NT2/D1 (cell line): Measurements from ENCODE around the gene SLC1A1.
"Not testable (repeated sequence)": the region's sequence is repeated elsewhere in the genome, so short reads cannot be mapped to it uniquely, and the experiment has no call there.

Source experiments
- DNase-seq: peaks from one replicate; pipeline ENCODE4 v3.0.0-alpha.2; 2011; ENCODE audit warnings: low read depth, low spot score
- H3K27me3 ChIP-seq: 2 replicates; pipeline ENCODE4 v1.6.0; 2011; ENCODE audit warnings: mild to moderate bottlenecking; ENCODE audit not compliant: insufficient read length, insufficient read depth
- H3K36me3 ChIP-seq: 2 replicates; pipeline ENCODE4 v1.6.1; 2011; ENCODE audit warnings: mild to moderate bottlenecking, low read length, mixed read lengths; ENCODE audit not compliant: insufficient read depth, insufficient read length
- H3K4me1 ChIP-seq: 2 replicates; pipeline ENCODE4 v1.5.1; 2011; ENCODE audit not compliant: insufficient read depth, insufficient read length
- H3K4me3 ChIP-seq: 2 replicates; pipeline ENCODE4 v1.5.1; 2011; ENCODE audit warnings: low read depth; ENCODE audit not compliant: insufficient read length
- H3K9ac ChIP-seq: 2 replicates; pipeline ENCODE4 v1.6.0; 2011; ENCODE audit warnings: low read depth; ENCODE audit not compliant: insufficient read length
- H3K9me3 ChIP-seq: 2 replicates; pipeline ENCODE4 v1.5.1; 2011; ENCODE audit warnings: mild to moderate bottlenecking, low read length; ENCODE audit not compliant: insufficient read depth
- SUZ12 ChIP-seq: IDR thresholded peaks from 2 replicates; pipeline ENCODE4 v1.6.1; 2011; ENCODE audit not compliant: insufficient read length, insufficient read depth; ENCODE audit errors: extremely low read depth
- YY1 ChIP-seq: IDR thresholded peaks from 2 replicates; pipeline ENCODE4 v1.6.1; 2011; ENCODE audit not compliant: insufficient read length, insufficient read depth
- ZNF274 ChIP-seq: IDR thresholded peaks from 2 replicates; pipeline ENCODE4 v1.6.1; 2011; ENCODE audit warnings: mild to moderate bottlenecking, low read depth, low read length

The SLC1A1 gene

GRCh38 chr9:4604678-4605095, 114.4 kb downstream of the SLC1A1 start:
- TF ChIP-seq ZNF274 (no peak), YY1 (no peak), SUZ12 (no peak)
- no peaks in the 10 kb centered on the region for H3K36me3 ChIP-seq
- no peak overlapping the region for H3K9ac ChIP-seq
- H3K4me3 ChIP-seq, result no peak overlapping the region
- peak; percentile 65 for DNase-seq
- peaks cover 11% of the 10 kb centered on the region; the same call in 1 of the 2 replicates for H3K9me3 ChIP-seq
- no peaks in the 10 kb centered on the region for H3K4me1 ChIP-seq
- H3K27me3 ChIP-seq, result no peaks in the 10 kb centered on the region

GRCh38 chr9:4606033-4606432, 115.8 kb downstream of the SLC1A1 start:
- not testable (repeated sequence) for DNase-seq, H3K27me3 ChIP-seq, H3K36me3 ChIP-seq, H3K4me1 ChIP-seq, H3K4me3 ChIP-seq, H3K9ac ChIP-seq
- peaks cover 11% of the 10 kb centered on the region; the same call in 1 of the 2 replicates for H3K9me3 ChIP-seq

DNA sequence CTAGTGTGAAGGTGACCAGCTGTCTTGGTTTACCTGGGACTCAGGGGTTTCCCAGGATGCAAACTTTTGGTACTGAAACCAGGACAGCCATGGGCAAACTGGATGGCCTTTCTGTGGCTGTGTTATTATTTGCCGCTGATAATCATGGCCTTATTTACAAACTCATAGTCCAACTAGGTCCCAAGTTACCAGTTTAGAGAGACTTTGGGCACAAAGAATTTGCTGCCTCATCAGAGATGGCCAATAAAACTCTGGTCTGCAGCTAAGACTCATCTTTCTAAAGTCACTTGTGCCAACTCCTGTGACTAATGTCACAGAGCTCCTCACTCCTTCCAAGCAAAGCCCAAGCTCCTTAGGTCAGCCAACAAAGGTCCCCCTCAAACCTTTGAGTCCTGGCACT, 124.4 kb downstream of the SLC1A1 start:
- H3K9ac ChIP-seq, result no peak overlapping the region
- H3K4me3 ChIP-seq, result no peak overlapping the region
- no peak for DNase-seq
- no peaks in the 10 kb centered on the region for H3K9me3 ChIP-seq
- TF ChIP-seq YY1, result no peak
- TF ChIP-seq ZNF274, result no peak
- TF ChIP-seq SUZ12, result no peak
- H3K27me3 ChIP-seq, result no peaks in the 10 kb centered on the region
- no peaks in the 10 kb centered on the region for H3K36me3 ChIP-seq
- H3K4me1 ChIP-seq, result no peaks in the 10 kb centered on the region

GRCh38 chr9:4615251-4615650, 125.0 kb downstream of the SLC1A1 start:
- peaks cover 3% of the 10 kb centered on the region for H3K4me1 ChIP-seq
- TF ChIP-seq SUZ12, result no peak
- TF ChIP-seq YY1, result no peak
- no peak for TF ChIP-seq ZNF274
- H3K27me3 ChIP-seq, result no peaks in the 10 kb centered on the region
- DNase-seq, result no peak
- no peak overlapping the region for H3K4me3 ChIP-seq
- no peaks in the 10 kb centered on the region for H3K9me3 ChIP-seq
- H3K9ac ChIP-seq, result no peak overlapping the region
- H3K36me3 ChIP-seq, result no peaks in the 10 kb centered on the region

DNA sequence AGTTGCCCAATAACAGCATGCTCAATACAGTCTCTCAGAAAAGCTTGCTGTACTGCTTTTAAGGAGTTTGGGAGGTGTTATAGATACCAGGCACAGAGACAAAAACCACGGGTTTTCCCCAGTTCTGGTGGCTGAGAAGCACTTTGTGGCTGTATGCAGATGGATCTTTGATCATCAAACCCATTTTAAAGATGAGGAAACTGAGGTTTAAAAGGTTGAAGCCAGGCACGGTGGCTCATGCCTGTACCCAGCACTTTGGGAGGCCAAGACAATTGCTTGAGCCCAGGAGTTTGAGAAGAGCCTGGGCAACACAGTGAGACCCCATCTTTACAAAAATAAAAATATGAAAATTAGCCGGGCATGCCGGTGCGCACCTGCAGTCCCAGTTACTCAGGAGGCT, 125.5 kb downstream of the SLC1A1 start:
- DNase-seq, result no peak
- Histone ChIP-seq H3K9ac (no peak overlapping the region), H3K4me3 (no peak overlapping the region), H3K36me3 (no peaks in the 10 kb centered on the region), H3K9me3 (no peaks in the 10 kb centered on the region), H3K4me1 (peaks cover 3% of the 10 kb centered on the region), H3K27me3 (no peaks in the 10 kb centered on the region)
- TF ChIP-seq SUZ12 (no peak), YY1 (no peak), ZNF274 (no peak)

- no peak for TF ChIP-seq ZNF274
- TF ChIP-seq SUZ12, result no peak
- no peak for TF ChIP-seq YY1
- H3K9me3 ChIP-seq, result no peaks in the 10 kb centered on the region
- H3K4me1 ChIP-seq, result peaks cover 3% of the 10 kb centered on the region
- no peak overlapping the region for H3K9ac ChIP-seq
- H3K27me3 ChIP-seq, result no peaks in the 10 kb centered on the region
- DNase-seq, result no peak
- no peaks in the 10 kb centered on the region for H3K36me3 ChIP-seq
- H3K4me3 ChIP-seq, result no peak overlapping the region
Measured at GRCh38 chr9:4617752-4618151, 127.5 kb downstream of the SLC1A1 start.

GRCh38 chr9:4618700-4619099, 128.4 kb downstream of the SLC1A1 start:
- H3K9ac ChIP-seq, result no peak overlapping the region
- no peaks in the 10 kb centered on the region for H3K36me3 ChIP-seq
- H3K4me1 ChIP-seq, result peaks cover 3% of the 10 kb centered on the region
- H3K9me3 ChIP-seq, result no peaks in the 10 kb centered on the region
- DNase-seq, result no peak
- H3K4me3 ChIP-seq, result no peak overlapping the region
- no peaks in the 10 kb centered on the region for H3K27me3 ChIP-seq
- TF ChIP-seq YY1 (no peak), ZNF274 (no peak), SUZ12 (no peak)

DNA sequence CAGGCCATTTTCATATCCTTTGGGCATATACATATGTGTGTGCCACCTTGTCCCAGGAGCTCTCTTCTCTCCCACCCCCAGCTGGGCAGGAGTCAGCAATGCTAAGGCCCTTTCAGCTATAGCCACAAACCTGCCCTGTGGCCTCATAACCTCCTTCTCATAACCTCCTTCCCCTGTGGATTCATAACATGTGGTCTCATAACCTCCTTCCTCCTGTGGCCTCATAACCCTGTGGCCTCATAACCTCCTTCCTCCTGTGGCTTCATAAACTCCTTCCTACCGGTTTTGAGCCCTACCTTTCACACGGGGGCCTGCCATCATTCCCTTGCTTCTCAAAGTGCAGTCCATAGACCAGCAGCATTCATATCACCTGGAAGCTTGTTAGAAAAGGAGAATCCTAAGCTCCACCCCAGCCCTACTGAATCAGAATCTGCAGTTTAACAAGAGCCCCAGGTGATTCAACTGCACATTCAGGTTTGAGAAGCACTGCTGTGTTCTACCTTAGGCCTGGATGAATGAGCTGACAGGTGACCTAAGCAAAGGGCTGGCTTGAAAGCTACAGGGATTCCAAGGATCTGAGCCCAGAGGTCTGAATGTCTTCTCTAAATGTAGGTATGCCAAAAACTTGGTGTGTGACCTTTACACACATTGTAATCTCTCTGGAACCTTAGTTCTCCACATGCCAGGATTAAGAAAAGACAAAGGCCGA, 129.9 kb downstream of the SLC1A1 start:
- no peak overlapping the region for H3K4me3 ChIP-seq

More for the DNA sequence above, 129.9 kb downstream of the SLC1A1 start:
- H3K9me3 ChIP-seq, result no peaks in the 10 kb centered on the region
- no peak for DNase-seq
- H3K9ac ChIP-seq, result no peak overlapping the region
- no peaks in the 10 kb centered on the region for H3K27me3 ChIP-seq
- H3K36me3 ChIP-seq, result no peaks in the 10 kb centered on the region
- H3K4me1 ChIP-seq, result peaks cover 3% of the 10 kb centered on the region
- TF ChIP-seq YY1, result no peak
- no peak for TF ChIP-seq SUZ12
- TF ChIP-seq ZNF274, result no peak
